Erythroblast (primary cell): Measurements from ENCODE around the gene JMJD6.
A peak's percentile ranks its signal among the peaks of the same experiment; 100 is the strongest.

ENCODE experiments used
- DNase-seq, 2 experiments: peaks; one replicate each; lab custom pipeline; 2025; lab: John Stamatoyannopoulos, UW
- GATA1 ChIP-seq: IDR thresholded peaks from 2 replicates; pipeline ENCODE4 v1.6.1; 2011; ENCODE audit warnings: low read depth, mild to moderate bottlenecking, control low read depth, low read length, moderate library complexity
- POLR2A ChIP-seq: IDR thresholded peaks from 2 replicates; pipeline ENCODE4 v1.6.1; 2011; ENCODE audit warnings: mild to moderate bottlenecking, low read length

Gene JMJD6

GRCh38 chr17:76676629-76677028, 49.8 kb downstream of the JMJD6 start:
- no peak for DNase-seq
- TF ChIP-seq GATA1 = no peak
- TF ChIP-seq POLR2A = no peak

GRCh38 chr17:76675648-76676047, 50.8 kb downstream of the JMJD6 start:
- no peak for DNase-seq

GRCh38 chr17:76674600-76674999, 51.8 kb downstream of the JMJD6 start:
- TF ChIP-seq POLR2A (no peak), GATA1 (no peak)
- no peak for DNase-seq

More at GRCh38 chr17:76675648-76676047, 50.8 kb downstream of the JMJD6 start:
- TF ChIP-seq POLR2A (no peak), GATA1 (no peak)

GRCh38 chr17:76673729-76674128, 52.7 kb downstream of the JMJD6 start:
- DNase-seq = no peak
- no peak for TF ChIP-seq POLR2A
- no peak for TF ChIP-seq GATA1

- TF ChIP-seq GATA1 = no peak
- no peak for TF ChIP-seq POLR2A
- DNase-seq = no peak
Observed at GRCh38 chr17:76672892-76673291, 53.5 kb downstream of the JMJD6 start.

GRCh38 chr17:76672270-76672851, 54.0 kb downstream of the JMJD6 start:
- no peak for DNase-seq
- TF ChIP-seq GATA1 (no peak), POLR2A (no peak)

GRCh38 chr17:76671912-76672262, 54.5 kb downstream of the JMJD6 start:
- TF ChIP-seq POLR2A (peak; percentile 95), GATA1 (no peak)
- DNase-seq = no peak

- peak; percentile 100 for DNase-seq
- TF ChIP-seq GATA1 (no peak), POLR2A (no peak)
Observed at GRCh38 chr17:76671123-76671911, 55.1 kb downstream of the JMJD6 start.

- TF ChIP-seq POLR2A (no peak), GATA1 (no peak)
- DNase-seq = no peak
Observed at GRCh38 chr17:76670718-76671122, 55.7 kb downstream of the JMJD6 start.

- no peak for TF ChIP-seq POLR2A
- TF ChIP-seq GATA1 = no peak
- DNase-seq = no peak
Observed at GRCh38 chr17:76670020-76670717, 56.2 kb downstream of the JMJD6 start.
